Spleen (tissue), 11 donors: ENCODE measurements around the gene GAPVD1. TPM values are rescaled to one million over a fixed set of nuclear protein-coding genes. Genes with fewer than 3 reads are reported as not detected.

Experiments
- DNase-seq: peaks from one replicate; pipeline ENCODE4 v3.0.0-alpha.2; 2020
- H3K27ac ChIP-seq, 8 donors: fragments of 200-600 bp; sonication (generic) in 7 of 8; 1 replicate in 4 of 8; 2 replicates in 4 of 8; pipeline versions ENCODE4 v1.5.0 to v1.8.0; 2016 to 2021; ENCODE audit warnings: inconsistent platforms in 4 of 8, mild to moderate bottlenecking in 4 of 8, moderate library complexity in 1 of 8
- H3K27me3 ChIP-seq, 7 donors: fragments of 200-600 bp; sonication (generic) in 6 of 7; replicated peaks in 1 of 7; 1 replicate in 4 of 7; 2 replicates in 3 of 7; pipeline versions ENCODE4 v1.5.0 to v1.8.0; 2016 to 2021; ENCODE audit warnings: inconsistent platforms in 3 of 7, mild to moderate bottlenecking in 1 of 7
- H3K36me3 ChIP-seq, 6 donors: fragments of 200-600 bp; sonication (generic) in 5 of 6; 1 replicate in 4 of 6; 2 replicates in 2 of 6; pipeline versions ENCODE4 v1.5.0 to v1.8.0; 2016 to 2021; ENCODE audit warnings: inconsistent platforms in 2 of 6
- H3K4me1 ChIP-seq, 6 donors: fragments of 200-600 bp; sonication (generic) in 5 of 6; 1 replicate in 3 of 6; 2 replicates in 3 of 6; pipeline versions ENCODE4 v1.5.0 to v1.8.0; 2016 to 2021; ENCODE audit warnings: inconsistent platforms in 3 of 6
- H3K4me3 ChIP-seq, 8 donors: fragments of 200-600 bp; sonication (generic) in 7 of 8; 1 replicate in 4 of 8; 2 replicates in 4 of 8; pipeline versions ENCODE4 v1.5.0 to v1.8.0; 2016 to 2021; ENCODE audit warnings: inconsistent platforms in 4 of 8, mild to moderate bottlenecking in 4 of 8, moderate library complexity in 2 of 8
- H3K9me3 ChIP-seq, 8 donors: fragments of 200-600 bp; sonication (generic) in 7 of 8; 1 replicate in 4 of 8; 2 replicates in 4 of 8; pipeline versions ENCODE4 v1.5.0 to v1.8.0; 2016 to 2021; ENCODE audit warnings: inconsistent platforms in 4 of 8
- POLR2A ChIP-seq, 3 donors: fragments of 450-650 bp; IDR thresholded peaks; one replicate each; pipeline ENCODE4 v1.5.1; 2017; ENCODE audit warnings: antibody characterized with exemption in 3 of 3, mild to moderate bottlenecking in 1 of 3
- POLR2AphosphoS5 ChIP-seq, 3 donors: sonication (generic); formaldehyde crosslinking; IDR thresholded peaks; one replicate each; pipeline ENCODE4 v1.5.1; 2017; ENCODE audit warnings: antibody characterized with exemption in 3 of 3
- WGBS, 5 donors: extraction: QIAGEN DNeasy Blood & Tissue Kit in 3 of 5; methylation state at CpG; one replicate each; pipeline versions ENCODE4 v1.1.5 to v1.1.7; 2013 to 2018; 5-methylcytosine and 5-hydroxymethylcytosine counted together
- intact Hi-C: fragments of 100-400 bp; cut with DNase I; formaldehyde crosslinking; loops from one replicate; pipeline ENCODE4 v1.15.0; 2023; ENCODE audit warnings: low total_unique reads
- polyA plus RNA-seq, 3 donors: library from polyadenylated mRNA; stranded (reverse); fragments of 200-250 nt; gene quantifications; one replicate each; pipeline ENCODE4 v1.2.1, GENCODE V29; 2013
- total RNA-seq, 7 donors: library from RNA; depleted of rRNA in 3 of 7; stranded (reverse); fragments of >200 nt in 3 of 7; fragmentation: NEBNext Ultra II Directional in 4 of 7; extraction: Animal tissue kit (Norgen Biotek cat#: 25700) in 4 of 7; gene quantifications; one replicate each; pipeline versions ENCODE4 v1.1.0 to v1.2.1, GENCODE V29; 2016 to 2021
- TF ChIP-seq, protein P1 (sequence below), 11 experiments: fragments of 200-600 bp in 7 of 11; fragments of 450-650 bp in 4 of 11; sonication (generic) in 4 of 11; IDR thresholded peaks in 8 of 11; conservative IDR thresholded peaks in 3 of 11; 1 replicate in 7 of 11; 2 replicates in 4 of 11; pipeline versions ENCODE4 v1.4.0 to v1.8.0; 2016 to 2021; ENCODE audit warnings: antibody characterized with exemption in 11 of 11, inconsistent platforms in 4 of 11, mild to moderate bottlenecking in 1 of 11
- donor health status: healthy with polysubstance abuse.
- donor health status: DM: no; HTN: no; CAD: no; lungs with moderate emphysema.
- donor health status: DM: no; HTN: no; CAD: no.
- donor health status: Bipolar disorder and iron deficiency.
- donor health status: healthy.
- donor health status: DM: no; HTN: no; CAD: no.
- donor health status: DM: yes; HTN: yes; CAD: no.

Gene GAPVD1
- total and polyA plus RNA-seq, 10 donors = 4.9 to 79.3 (median 61.9) TPM

- Histone ChIP-seq H3K27me3 (peaks cover 0 to 25% (median 0%) of the 10 kb centered on the region in 7 donors), H3K9me3 (no peaks in the 10 kb centered on the region), H3K36me3 (peaks cover 0 to under 1% (median 0%) of the 10 kb centered on the region in 6 donors), H3K4me1 (peaks cover 0 to 14% (median 7%) of the 10 kb centered on the region in 6 donors), H3K27ac (no peak overlapping the region), H3K4me3 (peak overlapping the region in 4 of 8 donors; percentile 3 to 51 (median 26))
- TF ChIP-seq, protein P1, sequence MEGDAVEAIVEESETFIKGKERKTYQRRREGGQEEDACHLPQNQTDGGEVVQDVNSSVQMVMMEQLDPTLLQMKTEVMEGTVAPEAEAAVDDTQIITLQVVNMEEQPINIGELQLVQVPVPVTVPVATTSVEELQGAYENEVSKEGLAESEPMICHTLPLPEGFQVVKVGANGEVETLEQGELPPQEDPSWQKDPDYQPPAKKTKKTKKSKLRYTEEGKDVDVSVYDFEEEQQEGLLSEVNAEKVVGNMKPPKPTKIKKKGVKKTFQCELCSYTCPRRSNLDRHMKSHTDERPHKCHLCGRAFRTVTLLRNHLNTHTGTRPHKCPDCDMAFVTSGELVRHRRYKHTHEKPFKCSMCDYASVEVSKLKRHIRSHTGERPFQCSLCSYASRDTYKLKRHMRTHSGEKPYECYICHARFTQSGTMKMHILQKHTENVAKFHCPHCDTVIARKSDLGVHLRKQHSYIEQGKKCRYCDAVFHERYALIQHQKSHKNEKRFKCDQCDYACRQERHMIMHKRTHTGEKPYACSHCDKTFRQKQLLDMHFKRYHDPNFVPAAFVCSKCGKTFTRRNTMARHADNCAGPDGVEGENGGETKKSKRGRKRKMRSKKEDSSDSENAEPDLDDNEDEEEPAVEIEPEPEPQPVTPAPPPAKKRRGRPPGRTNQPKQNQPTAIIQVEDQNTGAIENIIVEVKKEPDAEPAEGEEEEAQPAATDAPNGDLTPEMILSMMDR (IDR thresholded peaks at IDR 0.05 in 8 of 11, conservative IDR thresholded peaks at IDR 0.05 in 3 of 11) = peak; percentile 43 to 85 (median 72)
- TF ChIP-seq POLR2A (IDR thresholded peaks at IDR 0.05) (no peak), POLR2AphosphoS5 (IDR thresholded peaks at IDR 0.05) (peak; percentile 41 to 59 (median 47))
- intact Hi-C loops = loop anchor here (10.0 kb wide), 1 partner anchor 600 kb away; the partner anchor contains the start of genes NR6A1 and OLFML2A
- 11 to 18% (median 15%) methylated on average over 20 to 24 of the region's 24 CpGs for WGBS, 5 donors
- peak; percentile 89 for DNase-seq
Measured at GRCh38 chr9:125374443-125375309, 113.0 kb downstream of the GAPVD1 start.

- no peak for DNase-seq
- no peaks in the 10 kb centered on the region for H3K9me3 ChIP-seq
- intact Hi-C loops = loop anchor here (10.0 kb wide), 1 partner anchor 601 kb away; the partner anchor contains the start of genes NR6A1 and OLFML2A
- TF ChIP-seq, protein P1 (IDR thresholded peaks at IDR 0.05 in 8 of 11, conservative IDR thresholded peaks at IDR 0.05 in 3 of 11) = no peak
- TF ChIP-seq POLR2AphosphoS5 (IDR thresholded peaks at IDR 0.05) (no peak), POLR2A (IDR thresholded peaks at IDR 0.05) (no peak)
- H3K27ac ChIP-seq = no peak overlapping the region
- peaks cover 0 to 25% (median 0%) of the 10 kb centered on the region in 7 donors for H3K27me3 ChIP-seq
- no peaks in the 10 kb centered on the region for H3K36me3 ChIP-seq
- peaks cover 0 to 14% (median 7%) of the 10 kb centered on the region in 6 donors for H3K4me1 ChIP-seq
- WGBS, 5 donors = 81 to 95% (median 90%) methylated on average over 9 of the region's 9 CpGs
- H3K4me3 ChIP-seq = no peak overlapping the region
Measured at GRCh38 chr9:125375820-125376219, 114.2 kb downstream of the GAPVD1 start.

DNA sequence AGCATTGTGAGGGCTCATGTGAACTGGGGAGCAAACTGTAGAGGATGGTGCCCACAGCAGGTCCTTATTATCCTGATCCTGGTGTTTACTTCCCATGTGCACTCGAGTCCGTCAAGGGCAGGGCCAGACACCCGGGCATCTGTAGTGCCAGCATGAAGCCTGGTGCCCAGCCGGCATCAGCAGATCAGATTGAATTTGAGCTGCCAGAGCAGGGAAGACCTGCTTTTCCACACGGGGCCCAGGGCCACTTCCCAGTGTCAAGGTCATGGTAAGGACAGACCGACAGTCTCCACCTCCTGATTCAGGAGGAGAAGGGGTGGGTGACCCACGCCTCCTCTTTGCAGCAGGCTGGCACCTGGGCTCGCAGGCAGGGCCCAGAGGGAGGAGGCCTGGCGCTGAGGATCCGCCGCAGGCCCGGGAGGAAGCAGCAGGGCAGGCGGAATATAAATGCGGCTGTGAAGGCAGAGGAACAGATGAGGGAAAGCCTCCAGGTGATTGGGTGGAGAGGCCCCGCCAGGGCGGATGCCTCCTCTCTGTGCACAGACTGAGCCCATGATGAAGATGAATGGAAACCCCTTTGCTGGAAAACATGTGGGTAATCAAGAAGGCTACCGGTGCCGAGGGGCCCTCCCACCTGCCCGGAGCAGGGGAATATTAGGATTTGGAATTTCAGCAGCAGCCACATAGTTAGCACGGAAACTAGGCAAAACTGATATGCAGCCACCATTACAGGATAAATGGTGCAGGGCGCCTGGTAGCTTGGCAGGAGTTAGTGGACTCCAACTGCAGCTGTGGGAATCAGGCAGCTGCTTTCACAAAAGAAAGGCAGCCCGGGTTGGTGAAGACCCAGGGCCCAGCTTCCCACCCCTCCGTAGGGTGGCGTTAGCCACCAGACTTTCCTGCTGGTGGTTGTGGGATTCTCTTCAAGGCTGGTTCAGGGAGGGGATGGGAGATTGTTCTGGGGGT is 114.9 kb downstream of the GAPVD1 start:
- TF ChIP-seq POLR2AphosphoS5 (IDR thresholded peaks at IDR 0.05) (peak in 1 of 3 donors; percentile 10), POLR2A (IDR thresholded peaks at IDR 0.05) (no peak)
- TF ChIP-seq, protein P1 (IDR thresholded peaks at IDR 0.05 in 8 of 11, conservative IDR thresholded peaks at IDR 0.05 in 3 of 11) = no peak
- no peak for DNase-seq

More for the DNA sequence above, 114.9 kb downstream of the GAPVD1 start:
- intact Hi-C loops = loop anchor here (10.0 kb wide), 1 partner anchor 602 kb away; the partner anchor contains the start of genes NR6A1 and OLFML2A
- 82 to 92% (median 87%) methylated on average over 19 to 24 of the region's 24 CpGs for WGBS, 5 donors
- no peaks in the 10 kb centered on the region for H3K36me3 ChIP-seq
- H3K9me3 ChIP-seq = no peaks in the 10 kb centered on the region
- no peak overlapping the region for H3K4me3 ChIP-seq
- no peak overlapping the region for H3K27ac ChIP-seq
- peaks cover 0 to 25% (median 0%) of the 10 kb centered on the region in 7 donors for H3K27me3 ChIP-seq
- H3K4me1 ChIP-seq = peaks cover 0 to 14% (median 7%) of the 10 kb centered on the region in 6 donors
